HG03558 (cell line): Measurements from ENCODE around the gene PABPN1L.

ENCODE experiments used
- ATAC-seq: cut with Tn5 transposase; IDR thresholded peaks from one replicate; pipeline ENCODE4 v1.9.1; 2021; ENCODE audit warnings: moderate number of reproducible peaks; ENCODE audit not compliant: unreplicated experiment; ENCODE audit errors: extremely low read depth

PABPN1L gene

DNA sequence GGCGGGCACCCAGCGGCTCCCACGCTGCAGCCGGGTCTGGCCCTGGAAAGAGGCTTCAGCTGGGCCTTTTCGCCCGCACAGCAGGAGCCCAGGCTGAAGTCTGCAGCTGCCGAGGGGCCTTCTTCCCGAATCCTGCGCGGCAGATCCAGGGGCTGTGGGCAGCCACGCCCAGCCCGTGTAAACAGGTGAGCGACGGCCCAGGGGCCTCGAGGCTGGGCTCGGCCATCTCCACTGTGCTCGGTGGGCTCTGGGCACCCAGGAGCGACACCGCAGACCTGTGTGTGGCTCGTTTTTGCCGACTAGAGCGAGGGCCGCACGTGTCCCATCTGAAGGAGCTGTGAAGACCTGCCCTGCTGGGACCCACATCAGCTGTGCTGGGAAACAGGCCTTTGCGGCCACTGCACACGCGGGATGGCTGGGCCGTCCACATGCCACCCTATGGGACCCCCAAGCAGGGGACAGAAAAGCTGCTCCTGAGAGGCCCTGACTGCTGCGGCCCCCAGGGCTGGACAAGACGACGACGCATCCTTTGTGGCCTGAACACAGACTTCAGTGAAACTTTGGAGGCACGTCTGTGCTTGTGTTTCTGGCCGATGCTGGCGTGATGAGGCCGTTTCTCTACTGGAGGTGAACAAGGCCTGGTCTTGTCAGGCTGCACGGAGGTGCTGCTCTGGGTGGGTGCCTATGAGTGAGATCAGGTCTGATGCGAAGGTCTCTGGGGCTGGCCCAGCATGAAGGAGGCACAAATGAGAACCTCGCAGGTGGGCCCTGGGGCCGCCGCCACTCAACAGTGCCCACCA, 49.5 kb downstream of the PABPN1L start:
- ATAC-seq: no peak

DNA sequence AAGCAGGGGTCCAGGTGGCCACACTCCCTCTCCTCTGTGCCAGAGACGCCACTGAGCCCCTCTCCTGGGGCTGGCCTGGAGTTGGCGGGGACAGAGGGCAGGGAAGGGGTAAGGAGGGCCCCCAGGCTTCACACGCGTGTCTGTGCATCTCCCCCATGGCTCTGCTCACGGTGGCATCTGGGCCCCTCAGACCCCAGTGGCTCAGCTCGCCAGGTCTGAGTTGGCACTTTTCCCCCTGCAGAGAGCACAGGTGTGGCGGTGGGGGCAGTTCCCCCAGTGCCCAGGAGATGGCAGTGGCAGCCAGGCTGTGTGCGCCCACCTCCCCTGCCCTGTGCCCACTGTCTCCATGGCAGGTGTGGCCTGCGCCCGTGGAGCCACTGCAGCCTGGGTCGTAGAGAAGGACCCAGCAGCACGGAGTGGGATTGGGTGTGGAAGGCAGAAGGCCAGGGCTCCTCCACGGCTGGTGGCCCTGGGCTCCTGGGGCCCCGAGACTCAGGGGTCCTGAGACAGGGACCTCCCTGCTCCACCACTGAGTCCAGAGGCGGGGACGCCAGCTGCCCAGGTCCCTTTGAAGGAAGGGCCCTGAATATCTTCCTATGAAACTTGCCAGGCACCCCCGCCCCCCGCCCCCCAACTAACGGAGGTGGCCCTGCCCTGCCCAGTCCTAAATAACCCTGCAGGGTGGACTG, 50.4 kb downstream of the PABPN1L start:
- no peak for ATAC-seq

DNA sequence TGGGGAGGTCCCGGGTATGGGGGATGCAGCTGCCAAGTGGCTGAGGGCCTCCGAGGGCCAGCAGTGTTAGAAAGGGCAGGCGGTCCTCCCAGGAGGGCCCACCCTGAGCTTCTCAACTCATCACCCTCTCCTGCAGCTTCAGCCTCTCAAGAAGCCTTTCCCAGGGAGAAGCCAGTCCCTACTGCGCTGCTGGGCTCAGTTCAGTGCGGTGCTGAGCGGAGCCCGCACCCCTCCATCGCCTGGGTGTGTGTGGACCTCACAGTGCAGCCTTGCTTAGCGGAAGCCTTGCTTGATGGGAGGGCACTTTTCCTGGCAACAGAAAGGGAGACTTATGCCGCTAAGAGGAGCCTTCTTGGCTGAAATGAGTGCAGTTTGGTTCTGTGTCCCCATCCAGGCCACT, 51.2 kb downstream of the PABPN1L start:
- no peak for ATAC-seq

DNA sequence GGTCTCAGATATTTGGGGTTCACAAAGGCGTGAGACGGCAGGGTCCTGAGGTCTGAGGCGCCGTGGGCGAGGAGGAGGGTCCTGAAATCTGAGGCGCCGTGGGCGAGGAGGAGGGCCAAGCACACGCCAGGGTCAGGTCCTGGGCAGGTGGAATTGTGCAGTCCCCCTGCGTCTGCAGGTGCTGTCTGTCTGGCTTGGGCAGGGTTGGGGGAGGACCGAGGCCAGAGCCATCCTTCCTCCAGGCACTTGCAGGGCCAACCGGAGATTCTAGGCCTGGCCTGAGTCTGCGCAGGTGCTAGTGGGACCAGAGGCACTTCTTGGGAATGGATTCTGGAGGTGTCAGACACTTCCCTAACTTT, 52.3 kb downstream of the PABPN1L start:
- no peak for ATAC-seq
